Measurements from ENCODE around the gene UPP2. TPM values are rescaled to one million over a fixed set of nuclear protein-coding genes. Genes with fewer than 3 reads are reported as not detected.

Gene UPP2
- total RNA-seq: 0.33 TPM

DNA sequence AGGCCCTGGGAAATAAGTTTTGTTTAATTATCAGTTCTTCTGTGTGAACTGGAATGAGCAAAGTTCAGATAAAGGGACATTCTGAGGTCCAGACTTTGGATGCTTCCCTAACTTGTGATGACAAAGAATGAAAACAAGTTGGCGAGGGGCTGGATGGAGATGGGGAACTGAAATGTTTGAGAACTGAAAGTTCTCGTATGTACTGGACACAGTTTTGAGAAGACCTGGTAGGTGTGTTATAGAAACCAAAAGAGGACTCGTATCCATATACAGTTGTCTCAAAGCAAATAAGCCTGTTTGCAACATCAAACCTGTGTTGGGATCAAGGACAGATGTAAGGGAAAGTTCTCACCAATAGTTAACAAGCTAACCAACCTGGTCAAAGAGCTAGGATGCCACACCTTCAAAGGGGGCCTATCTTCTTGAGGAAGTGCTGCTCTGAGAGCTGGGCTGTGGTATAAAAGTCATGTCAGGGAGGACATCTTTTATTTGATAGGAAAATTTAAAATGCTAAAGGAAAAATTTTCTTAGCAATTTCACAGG lies at the start of gene UPP2:
Gene UPP2, plus strand, starts transcription at position 493 of the 543 bp plus-strand sequence. CDS start 188 bp downstream, outside the sequence.

Other genes starting within 250 kb of the UPP2 start
- gene ACVR1, start 225.5 kb upstream of the UPP2 start, total RNA-seq: 31.9 TPM

Measured in camera-type eye (tissue), 1 donor.